GM11168 (cell line): ENCODE results near the gene HIP1.

Experiments
- in situ Hi-C: fragments of 300-500 bp; cut with MboI; formaldehyde crosslinking; loops from one replicate; pipeline ENCODE4 v1.12.0; 2022; ENCODE audit warnings: low sequenced_read_pairs; ENCODE audit not compliant: unreplicated experiment

Gene HIP1

DNA sequence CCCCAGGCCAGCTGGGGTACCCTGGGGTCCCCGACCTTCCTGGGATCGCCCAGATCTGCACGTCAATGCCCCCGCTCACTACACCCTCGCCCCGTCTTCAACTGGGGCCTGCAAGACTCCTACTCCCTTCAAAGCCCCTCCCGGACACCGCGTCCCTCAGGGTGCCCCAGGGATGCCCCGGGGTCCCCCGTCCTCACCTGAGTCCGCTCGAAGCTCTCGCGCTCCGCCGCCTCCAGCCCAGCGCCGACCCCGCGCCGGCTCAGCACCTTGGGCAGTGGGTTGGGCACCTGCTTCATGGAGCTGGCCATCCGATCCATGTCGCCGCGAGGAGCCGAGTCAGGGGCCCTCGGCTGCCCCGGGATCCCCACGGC is at the start of gene HIP1:
Gene HIP1, minus strand, starts transcription at position 338 of the 371 bp plus-strand sequence. Its CDS starts 21 bp downstream, at position 317.
- in situ Hi-C loops, result no loop called here

DNA sequence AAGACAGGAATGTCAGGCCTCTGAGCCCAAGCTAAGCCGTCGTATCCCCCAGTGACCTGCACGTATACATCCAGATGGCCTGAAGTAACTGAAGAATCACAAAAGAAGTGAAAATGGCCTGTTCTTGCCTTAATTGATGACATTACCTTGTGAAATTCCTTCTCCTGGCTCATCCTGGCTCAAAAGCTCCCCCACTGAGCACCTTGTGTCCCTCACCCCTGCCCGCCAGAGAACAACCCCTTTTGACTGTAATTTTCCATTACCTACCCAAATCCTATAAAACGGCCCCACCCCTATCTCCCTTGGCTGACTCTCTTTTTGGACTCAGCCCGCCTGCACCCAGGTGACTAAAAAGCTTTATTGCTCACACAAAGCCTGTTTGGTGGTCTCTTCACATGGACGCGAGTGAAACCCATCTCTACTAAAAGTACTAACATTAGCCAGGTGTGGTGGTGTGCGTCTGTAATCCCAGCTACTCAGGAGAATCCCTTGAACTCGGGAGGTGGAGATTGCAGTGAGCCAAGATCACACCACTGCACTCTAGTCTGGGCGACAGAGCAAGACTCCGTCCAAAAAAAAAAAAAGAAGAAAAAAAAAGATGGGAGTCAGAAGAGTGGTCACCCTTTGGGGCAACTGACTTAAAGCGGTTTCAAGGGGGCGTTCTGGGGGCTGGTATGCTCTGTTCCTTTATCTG is 49.6 kb upstream of the HIP1 start:
- in situ Hi-C loops, result loop anchor here (25.0 kb wide), 1 partner anchor 849 kb away; the partner anchor contains the start of gene POMZP3

DNA sequence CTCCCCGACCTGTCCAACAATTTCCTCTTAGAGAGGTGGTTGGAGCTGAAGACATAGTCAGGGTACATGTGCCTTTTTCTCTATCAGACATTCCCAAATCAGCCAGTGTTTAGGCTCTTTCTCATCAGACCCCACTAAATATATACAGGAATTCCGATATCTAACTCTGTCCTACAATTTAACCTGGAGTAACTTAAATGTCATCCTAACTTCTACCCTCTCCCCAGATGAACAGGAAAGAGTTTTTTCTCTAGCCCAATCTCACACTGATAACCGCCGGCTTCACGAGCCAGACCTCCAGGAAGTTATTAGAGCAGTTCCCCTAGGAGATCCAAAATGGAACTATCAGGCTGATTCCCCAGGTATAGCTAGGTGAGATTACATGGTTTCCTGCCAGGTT is 44.3 kb upstream of the HIP1 start:
- in situ Hi-C loops, result loop anchor here (25.0 kb wide), 1 partner anchor 854 kb away; the partner anchor contains the start of gene POMZP3

DNA sequence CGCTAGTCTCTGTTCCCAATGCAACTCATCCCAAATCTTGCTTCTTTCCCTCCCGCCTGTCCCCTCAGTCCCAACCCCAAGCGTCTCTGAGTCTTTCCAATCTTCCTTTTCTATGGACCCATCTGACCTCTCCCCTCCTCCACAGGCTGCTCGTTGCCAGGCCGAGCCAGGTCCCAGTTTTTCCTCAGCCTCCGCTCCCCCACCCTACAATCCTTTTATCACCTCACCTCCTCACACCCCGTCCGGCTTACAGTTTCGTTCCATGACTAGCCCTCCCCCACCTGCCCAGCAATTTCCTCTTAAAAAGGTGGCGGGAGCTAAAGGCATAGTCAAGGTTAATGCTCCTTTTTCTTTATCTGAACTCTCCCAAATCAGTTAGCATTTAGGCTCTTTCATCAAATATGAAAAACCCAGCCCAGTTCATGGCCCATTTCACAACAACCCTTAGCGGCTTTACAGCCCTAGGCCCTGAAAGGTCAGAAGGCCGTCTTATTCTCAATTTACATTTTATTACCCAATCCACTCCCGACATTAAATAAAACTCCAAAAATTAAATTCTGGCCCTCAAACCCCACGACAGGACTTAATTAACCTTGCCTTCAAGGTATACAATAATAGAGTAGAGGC is 42.0 kb upstream of the HIP1 start:
- in situ Hi-C loops, result loop anchor here (25.0 kb wide), 1 partner anchor 857 kb away; the partner anchor contains the start of gene POMZP3

DNA sequence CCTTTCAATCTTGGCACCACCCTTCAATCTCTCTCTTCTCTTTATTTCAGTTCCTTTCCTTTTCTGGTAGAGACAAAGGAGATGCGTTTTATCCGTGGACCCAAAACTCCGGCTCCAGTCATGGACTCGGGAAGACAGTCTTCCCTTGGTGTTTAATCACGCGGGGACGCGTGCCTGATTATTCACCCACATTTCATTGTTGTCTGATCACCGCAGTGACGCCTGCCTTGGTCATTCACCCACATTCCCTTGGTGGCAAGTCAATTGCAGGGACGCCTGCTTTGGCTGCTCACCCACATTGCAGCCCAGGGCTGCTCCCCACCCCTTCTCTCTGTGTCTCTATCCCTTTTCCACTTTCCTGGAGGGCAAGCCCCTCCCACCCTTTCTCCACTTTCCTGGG is 40.8 kb upstream of the HIP1 start:
- in situ Hi-C loops, result loop anchor here (25.0 kb wide), 1 partner anchor 858 kb away; the partner anchor contains the start of gene POMZP3

- in situ Hi-C loops, result loop anchor here (25.0 kb wide), 1 partner anchor 858 kb away; the partner anchor contains the start of gene POMZP3
Observed at GRCh38 chr7:75779035-75779434, 40.3 kb upstream of the HIP1 start.

DNA sequence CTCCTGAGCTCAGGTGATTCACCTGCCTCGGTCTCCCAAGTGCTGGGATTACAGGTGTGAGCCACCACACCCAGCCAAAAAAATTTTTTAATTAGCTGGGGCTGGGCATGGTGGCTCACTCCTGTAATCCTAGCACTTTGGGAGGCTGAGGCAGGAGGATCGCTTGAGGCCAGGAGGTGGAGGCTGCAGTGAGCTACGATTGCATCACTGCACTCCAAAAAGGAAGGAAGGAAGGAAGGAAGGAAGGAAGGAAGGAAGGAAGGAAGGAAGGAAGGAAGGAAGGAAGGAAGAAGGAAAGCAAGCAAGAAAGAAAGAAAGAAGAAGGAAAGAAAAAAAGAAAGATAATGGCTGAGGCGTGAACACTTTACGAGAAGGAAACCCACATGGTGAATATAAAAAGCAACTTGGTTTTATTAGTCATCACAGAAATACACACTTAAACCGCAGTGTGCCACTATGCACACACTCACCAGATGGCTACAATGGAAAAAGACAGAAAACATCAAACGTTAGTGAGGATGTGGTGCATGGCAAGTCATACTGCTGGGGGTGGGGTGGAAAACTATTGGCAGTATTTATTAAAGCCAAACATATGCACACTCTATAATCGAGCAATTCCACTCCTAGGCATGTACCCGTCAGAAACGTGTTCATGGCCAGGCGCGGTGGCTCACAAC is 37.7 kb upstream of the HIP1 start:
- in situ Hi-C loops, result loop anchor here (25.0 kb wide), 1 partner anchor 861 kb away; the partner anchor contains the start of gene POMZP3

DNA sequence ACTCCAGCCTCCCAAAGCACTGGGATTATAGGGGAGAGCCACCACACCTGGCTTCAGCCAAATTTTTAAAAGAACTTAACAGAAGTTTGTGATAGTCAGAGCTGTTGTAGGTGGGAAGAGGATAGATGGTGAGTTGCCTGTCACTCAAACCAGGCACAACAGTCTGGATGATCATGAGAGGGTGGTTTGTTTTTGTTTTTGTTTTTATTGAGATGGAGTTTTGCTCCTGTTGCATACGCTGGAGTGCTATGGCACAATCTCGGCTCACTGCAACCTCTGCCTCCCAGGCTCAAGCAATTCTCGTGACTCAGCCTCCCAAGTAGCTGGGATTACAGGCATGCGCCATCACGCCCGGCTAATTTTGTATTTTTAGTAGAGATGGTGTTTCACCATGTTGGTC is 35.2 kb upstream of the HIP1 start:
- in situ Hi-C loops, result loop anchor here (25.0 kb wide), 1 partner anchor 312 kb away; no protein-coding TSS in a partner anchor

DNA sequence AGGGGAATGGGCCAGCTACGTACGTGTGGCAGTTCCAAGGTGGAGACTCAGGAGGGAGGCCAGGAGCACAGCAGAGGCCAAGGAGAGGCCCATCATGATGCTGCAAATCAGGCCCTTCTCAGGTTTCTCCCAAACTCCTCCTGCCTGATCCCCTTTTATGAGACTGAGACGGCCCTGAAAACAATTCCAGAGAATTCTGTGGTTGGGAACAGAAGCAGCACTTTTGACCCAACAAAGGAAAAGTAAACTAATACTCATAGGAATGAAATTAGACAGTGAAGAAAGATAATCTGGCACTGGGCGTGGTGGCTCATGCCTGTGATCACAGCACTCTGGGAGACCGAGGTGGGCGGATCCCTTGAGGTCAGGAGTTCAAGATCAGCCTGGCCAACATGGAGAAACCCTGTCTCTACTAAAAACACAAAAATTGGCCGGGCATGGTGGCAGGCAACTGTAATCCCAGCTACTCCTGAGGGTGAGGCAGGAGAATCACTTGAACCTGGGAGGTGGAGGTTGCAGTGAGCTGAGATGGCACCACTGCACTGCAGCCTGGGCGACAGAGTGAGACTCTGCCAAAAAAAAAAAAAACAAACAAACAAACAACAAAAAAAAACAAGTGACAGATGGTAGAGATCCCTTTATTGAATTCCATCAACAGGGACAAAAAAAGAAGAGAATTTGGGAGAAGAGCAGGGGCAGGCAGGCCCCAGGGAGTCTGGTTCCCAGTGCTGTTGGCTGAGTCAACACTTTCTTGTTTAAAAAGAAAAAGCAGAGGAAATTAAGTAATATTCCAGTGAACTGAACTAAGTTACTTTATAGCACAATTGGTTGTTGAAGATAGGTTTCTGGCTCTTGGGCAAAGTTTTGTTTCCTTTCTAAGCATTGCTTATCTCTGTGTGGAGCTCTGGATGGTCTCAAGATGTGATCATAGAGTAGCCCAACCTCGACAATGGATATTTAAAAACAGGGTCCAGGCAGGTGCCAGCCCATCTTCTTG is 33.6 kb upstream of the HIP1 start, which contains the start of gene CCL26:
Gene CCL26, minus strand, starts transcription at position 131 of the 997 bp plus-strand sequence. Its CDS starts 35 bp downstream, at position 96.
- in situ Hi-C loops, result loop anchor here (25.0 kb wide), 1 partner anchor 310 kb away; no protein-coding TSS in a partner anchor

DNA sequence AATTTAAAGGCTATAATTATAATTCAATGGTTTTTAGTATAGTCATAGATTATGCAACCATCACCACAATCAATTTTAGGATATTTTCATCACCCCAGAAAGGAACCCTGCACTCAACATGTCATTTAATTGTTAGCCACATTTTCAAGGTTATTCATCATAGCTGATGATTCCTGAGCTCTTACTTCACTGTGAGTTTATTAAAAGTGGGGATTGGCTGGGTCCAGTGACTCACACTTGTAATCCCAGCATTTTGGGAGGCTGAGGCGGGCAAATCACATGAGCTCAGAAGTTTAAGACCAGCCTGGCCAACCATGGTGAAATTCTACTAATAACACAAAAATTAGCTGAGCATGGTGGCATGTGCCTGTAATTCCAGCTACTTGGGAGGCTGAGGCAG is 32.5 kb upstream of the HIP1 start:
- in situ Hi-C loops, result loop anchor here (25.0 kb wide), 1 partner anchor 309 kb away; no protein-coding TSS in a partner anchor

- in situ Hi-C loops, result loop anchor here (25.0 kb wide), 1 partner anchor 300 kb away; no protein-coding TSS in a partner anchor
Observed at GRCh38 chr7:75762350-75762917, 23.7 kb upstream of the HIP1 start.

DNA sequence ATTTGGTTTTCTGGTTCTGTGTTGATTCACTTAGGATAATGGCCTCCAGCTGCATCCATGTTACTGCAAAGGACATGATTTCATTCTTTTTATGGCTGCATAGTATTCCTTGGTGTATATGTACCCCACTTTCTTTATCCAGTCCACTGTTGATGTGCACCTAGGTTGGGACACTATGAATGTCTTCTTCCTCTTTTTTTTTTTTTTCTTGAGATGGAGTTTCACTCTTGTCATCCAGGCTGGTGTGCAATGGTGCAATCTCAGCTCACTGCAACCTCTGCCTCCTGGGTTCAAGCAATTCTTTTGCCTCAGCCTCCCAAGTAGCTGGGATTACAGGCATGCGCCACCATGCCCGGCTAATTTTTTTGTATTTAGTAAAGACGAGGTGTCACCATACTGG is 23.1 kb upstream of the HIP1 start:
- in situ Hi-C loops, result loop anchor here (25.0 kb wide), 1 partner anchor 300 kb away; no protein-coding TSS in a partner anchor

DNA sequence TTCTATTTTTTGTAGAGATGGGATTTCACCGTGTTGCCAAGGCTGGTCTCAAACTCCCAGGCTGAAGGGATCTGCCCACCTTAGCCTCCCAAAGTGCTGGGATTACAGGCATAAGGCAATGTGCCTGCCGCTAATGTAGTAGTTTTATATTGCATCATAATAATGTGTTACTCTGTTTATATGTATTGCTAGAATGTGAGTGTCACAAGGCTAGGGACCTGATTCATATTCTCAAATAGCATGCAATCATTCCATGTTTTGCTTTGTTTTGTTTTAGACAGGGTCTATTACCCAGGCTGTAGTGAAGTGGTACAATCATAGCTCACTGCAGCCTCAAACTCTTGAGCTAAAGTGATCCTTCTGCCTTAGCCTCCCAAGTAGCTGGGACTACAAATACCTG is 19.8 kb upstream of the HIP1 start:
- in situ Hi-C loops, result loop anchor here (25.0 kb wide), 1 partner anchor 296 kb away; no protein-coding TSS in a partner anchor

DNA sequence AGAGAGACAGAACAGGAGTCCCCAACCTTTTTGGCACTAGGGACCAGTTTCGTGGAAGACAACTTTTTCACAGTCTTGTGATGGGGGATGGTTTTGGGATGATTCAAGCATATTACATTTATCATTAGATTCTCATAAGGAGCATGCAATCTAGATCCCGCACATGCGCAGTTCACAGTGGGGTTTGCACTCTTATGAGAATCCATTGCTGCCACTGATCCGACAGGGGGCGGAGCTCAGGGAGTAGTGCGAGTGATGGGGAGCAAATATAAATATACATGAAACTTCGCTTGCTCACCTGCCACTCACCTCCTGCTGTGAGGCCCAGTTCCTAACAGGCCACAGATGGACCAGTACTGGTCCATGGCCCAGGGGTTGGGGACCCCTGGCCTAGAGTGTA is 19.1 kb upstream of the HIP1 start:
- in situ Hi-C loops, result loop anchor here (25.0 kb wide), 1 partner anchor 296 kb away; no protein-coding TSS in a partner anchor

DNA sequence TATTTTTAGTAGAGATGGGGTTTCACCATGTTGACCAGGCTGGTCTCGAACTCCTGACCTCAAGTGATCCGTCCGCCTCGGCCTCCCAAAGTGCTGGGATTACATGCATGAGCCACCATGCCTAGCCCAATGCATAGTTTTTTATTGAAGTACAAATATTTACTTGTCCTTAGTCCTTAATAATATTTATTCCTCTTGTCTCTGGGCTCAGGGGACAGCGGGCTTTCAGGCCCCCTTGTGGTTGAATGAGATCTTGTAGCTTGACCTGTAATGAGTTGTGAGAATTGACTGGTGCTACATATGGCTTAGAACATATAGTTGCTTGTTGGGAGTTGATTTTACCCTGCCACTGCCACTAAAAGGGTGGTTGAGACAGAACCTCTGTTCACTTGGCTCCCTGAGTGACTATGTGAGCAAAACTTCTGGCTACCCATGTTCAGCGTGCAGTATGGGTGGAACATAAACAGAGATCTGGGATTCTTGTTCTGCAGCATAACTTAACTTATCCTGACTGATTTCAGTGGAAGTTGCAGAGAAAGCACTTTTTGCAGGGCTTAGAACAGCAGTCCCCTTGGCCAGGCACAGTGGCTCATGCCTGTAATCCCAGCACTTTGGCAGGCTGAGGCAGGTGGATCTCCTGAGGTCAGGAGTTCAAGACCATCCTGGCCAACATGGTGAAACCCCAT is 18.4 kb upstream of the HIP1 start:
- in situ Hi-C loops, result loop anchor here (25.0 kb wide), 1 partner anchor 295 kb away; no protein-coding TSS in a partner anchor

GRCh38 chr7:75756206-75756990 is 17.7 kb upstream of the HIP1 start:
- in situ Hi-C loops, result loop anchor here (25.0 kb wide), 1 partner anchor 294 kb away; no protein-coding TSS in a partner anchor

- in situ Hi-C loops, result no loop called here
Observed at GRCh38 chr7:75743455-75743859, 4.7 kb upstream of the HIP1 start.
